NCI-H2081 (cell line): ENCODE results near the gene KIF9.
"Not testable (repeated sequence)": the region's sequence is repeated elsewhere in the genome, so short reads cannot be mapped to it uniquely, and the experiment has no call there.

Source experiments
- DNase-seq, 2 experiments: peaks; one replicate each; lab custom pipeline; 2025; lab: John Stamatoyannopoulos, UW

KIF9 gene

GRCh38 chr3:47293822-47294221, 11.2 kb upstream of the KIF9 start:
- no peak for DNase-seq

GRCh38 chr3:47291754-47292420, 9.3 kb upstream of the KIF9 start:
- not testable (repeated sequence) for DNase-seq

GRCh38 chr3:47291158-47291753, 8.7 kb upstream of the KIF9 start:
- no peak for DNase-seq

DNA sequence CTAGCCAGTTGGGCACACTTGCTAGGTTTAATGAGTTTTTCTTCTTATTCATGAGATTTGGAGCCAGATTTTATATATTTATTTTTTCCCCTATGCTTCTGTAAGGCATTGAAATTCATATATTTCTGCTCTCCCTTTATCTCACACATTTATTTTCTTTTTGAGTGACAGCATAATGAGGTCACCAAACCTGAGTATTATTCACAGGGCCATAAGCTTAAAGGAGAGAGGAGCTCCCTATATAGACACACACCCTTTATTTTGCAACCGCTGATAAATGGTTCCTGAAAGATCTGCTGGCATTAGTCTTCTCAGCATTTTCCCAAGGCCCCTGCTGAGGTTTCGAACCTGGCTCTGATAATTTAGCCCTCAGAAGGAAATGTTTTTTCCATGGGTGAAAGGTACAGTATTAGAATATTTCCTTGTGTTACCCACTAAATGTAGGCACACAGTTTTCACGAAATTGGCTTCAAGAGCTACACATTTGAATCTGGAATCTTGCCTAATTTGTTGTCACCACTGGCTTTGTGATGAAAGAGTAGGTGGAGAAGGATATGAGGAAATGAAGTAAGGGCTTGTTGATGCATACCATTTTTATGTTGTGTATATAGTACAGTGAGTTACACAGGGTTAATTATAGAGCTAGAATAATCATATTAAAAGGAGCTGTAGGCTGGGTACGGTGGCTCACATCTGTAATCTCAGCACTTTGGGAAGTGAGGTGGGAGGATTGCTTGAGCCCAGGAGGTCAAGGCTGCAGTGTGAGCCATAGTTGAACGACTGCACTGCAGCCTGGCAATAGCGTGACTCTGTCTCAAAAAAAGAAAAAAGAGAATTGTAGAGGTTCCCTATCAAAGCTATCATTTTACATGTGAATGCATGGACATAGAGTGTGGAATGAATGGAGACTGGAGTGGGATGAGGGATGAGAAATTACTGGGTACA, 6.6 kb upstream of the KIF9 start:
- DNase-seq, result no peak

DNA sequence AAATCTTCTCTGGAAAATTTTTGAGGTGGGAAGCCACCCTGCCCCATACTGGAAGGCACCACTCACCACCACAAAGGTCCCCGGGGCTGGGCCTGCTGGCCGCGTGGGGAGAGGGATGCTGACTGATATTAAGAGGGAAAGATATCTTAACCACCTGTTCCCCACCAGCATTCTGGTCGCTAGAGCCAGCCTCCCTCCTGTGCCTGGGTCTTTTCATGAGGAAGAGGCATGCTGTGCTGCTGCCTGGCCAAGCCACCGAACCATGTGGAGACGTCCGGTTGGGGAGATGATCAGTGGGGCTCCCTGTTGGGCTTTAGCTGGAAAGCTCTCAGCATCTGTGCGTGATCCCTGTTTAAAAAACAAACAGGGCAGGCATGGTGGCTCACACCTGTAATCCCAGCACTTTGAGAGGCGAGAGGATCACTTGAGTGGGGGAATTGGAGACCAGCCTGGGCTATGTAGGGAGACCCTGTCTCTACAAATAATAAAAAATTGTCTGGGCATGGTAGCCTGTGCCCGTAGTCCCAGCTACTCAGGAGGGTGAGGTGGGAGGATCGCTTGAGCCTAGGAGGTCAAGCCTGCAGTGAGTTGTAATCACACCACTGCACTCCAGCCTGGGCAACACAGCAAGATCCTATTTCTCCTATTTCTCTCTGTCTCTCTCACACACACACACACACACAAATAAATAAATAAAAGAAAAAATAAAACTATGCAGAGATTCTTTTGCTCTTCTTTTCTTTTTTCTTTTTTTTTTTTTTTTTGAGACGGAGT, 1.2 kb upstream of the KIF9 start:
- DNase-seq, result peak in 1 of 2 experiments; percentile 39

DNA sequence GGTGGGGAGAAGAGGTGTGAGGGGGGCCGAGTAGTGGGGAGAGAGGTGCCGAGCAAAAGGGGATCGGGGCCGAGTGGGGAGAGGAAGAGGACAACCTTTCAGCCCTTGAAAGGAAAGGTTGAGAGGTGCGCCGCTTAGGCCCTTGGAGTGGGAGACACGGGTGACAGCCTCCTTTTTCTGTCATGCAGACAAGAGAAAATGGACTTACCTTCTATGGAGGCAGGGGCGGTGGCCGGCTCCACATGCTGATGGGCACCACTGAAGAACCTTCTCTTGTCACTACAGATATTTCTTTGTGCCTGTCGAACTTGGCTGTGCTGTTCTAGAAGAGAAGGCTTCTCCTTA, 566 bp upstream of the KIF9 start:
- no peak for DNase-seq

DNA sequence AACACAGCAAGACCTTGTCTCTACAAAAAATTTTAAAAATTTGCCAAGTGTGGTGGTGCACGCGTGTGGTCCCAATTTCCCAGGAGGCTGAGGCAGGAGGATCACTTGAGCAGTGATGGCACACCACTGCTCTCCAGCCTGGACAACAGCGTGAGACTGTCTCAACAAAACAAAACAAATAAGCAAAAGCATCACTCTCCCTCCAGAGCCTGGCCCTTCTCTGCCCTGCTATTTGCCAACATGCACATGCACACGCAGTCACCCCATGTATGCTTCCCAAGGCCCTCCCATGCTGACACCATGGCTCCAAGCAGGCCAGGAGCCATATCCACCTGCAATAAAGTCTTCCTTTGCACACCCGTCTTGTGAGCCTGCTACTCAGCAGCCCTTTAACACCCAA, 2.1 kb downstream of the KIF9 start:
- no peak for DNase-seq

- DNase-seq, result no peak
Observed at GRCh38 chr3:47276558-47276957, 6.0 kb downstream of the KIF9 start.

- DNase-seq, result no peak
Observed at GRCh38 chr3:47274652-47275051, 7.9 kb downstream of the KIF9 start.

DNA sequence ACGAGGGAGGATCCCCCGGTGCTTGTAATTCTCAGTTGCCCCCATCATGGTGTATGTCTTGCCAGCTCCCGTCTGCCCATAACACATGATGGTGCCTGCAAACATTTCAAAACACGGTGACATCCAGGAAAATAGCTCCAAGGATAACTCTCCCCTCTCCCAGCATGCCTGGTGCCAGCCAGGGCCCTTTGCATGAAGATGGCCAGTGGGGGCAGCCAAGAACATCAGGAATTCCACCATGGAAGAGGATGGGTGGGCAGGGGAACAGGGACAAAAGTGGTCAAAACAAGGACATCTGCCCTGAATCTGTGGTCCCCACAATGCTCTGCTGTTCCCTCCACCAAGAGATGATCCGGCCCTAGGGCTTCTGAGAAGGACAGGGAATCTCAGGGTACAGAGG, 9.0 kb downstream of the KIF9 start:
- no peak for DNase-seq

DNA sequence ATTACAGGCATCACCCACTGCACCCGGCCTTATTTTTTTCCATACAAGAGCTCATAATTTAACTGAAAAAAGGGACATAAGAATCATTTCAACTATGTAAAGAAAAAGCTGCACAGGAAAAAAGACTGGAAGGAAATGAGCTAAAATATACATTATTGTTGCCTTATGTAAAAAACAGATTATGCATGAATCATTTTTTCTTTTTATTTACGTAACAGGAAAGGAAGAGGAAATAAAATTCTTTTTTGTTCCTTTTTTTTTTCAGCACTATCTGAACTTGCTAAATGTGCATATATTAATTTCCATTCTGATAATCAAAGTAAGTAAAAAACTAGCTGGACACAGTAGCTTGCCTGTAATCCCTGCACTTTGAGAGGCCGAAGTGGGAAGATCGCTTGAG, 12.1 kb downstream of the KIF9 start:
- no peak for DNase-seq

DNA sequence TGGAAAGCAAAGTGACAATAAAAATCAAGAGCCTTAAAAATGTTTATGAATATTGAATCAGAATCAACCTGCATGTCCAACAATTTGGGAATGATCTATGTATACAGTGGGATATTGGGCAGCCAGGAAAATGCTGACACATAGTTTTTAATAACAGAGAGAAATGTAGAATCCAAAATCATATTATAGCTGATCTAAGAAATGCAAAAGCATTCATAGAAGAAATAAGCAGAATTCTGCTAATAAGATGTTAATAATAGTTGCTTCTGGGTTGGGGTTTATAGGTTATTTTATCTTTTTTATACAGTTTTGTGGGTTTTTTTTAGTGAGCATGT, 15.1 kb downstream of the KIF9 start:
- DNase-seq, result no peak

DNA sequence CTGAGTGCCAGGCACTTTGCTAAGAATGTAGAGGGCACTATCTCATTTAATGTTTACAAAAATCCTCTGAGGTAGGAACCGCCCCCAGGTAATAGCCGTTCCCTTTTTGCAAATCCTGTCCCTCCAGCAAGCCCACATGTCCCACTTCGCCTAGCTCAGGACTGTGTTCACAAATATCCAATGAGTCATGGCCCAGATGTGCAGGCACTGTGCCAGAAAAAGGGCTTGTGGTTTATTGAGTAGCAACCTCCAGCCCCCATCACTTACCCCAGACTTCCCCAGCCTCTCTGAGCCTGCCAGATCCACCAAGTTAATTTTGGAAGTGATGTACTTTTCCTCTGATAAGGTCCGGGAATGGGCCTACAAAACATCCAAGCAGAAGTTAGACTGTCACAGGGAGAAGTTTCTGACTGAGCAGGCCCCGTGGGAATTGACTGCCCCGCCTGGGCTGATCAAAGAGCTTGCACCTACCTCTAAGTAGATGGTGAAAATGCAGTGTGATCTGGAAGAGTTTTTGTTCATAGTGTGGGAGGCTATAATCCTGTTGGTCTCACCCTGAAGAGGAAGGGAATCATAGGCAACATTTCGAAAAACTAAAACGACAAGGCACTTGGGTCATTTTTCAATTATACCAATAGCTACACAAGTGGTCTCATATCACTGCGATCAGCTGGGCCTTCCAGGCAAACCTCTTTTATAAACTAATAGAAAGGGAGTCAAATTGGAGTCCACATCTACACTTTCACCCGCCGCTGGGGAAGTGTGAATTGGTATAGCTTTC, 15.7 kb downstream of the KIF9 start:
- no peak for DNase-seq

GRCh38 chr3:47265725-47266428, 16.7 kb downstream of the KIF9 start:
- no peak for DNase-seq

GRCh38 chr3:47265008-47265407, 17.6 kb downstream of the KIF9 start:
- DNase-seq, result no peak

GRCh38 chr3:47261301-47261700, 21.3 kb downstream of the KIF9 start:
- no peak for DNase-seq

- no peak for DNase-seq
Observed at GRCh38 chr3:47260605-47261004, 22.0 kb downstream of the KIF9 start.

- no peak for DNase-seq
Observed at GRCh38 chr3:47259114-47259513, 23.5 kb downstream of the KIF9 start.

GRCh38 chr3:47256331-47256730, 26.3 kb downstream of the KIF9 start:
- DNase-seq, result not testable (repeated sequence)

DNA sequence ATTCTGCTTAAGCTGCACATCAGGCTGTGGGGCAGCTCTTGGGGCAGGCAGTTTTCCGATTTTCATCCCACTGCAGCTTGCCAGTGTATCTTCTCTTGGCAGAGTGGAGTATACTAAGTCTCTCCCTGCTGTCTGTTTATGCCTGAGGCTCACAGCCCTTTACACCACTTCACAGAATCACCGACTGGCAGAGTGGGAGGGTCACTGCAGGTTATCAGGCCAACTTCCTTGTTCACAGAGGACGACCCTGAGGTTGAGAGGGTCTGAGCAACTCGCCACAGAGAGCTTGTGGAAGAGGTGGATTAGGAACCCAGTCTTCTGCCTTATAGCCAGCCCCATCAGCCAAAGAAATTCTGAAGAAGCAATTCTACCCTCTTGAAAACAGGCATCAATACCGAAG, 30.9 kb downstream of the KIF9 start:
- no peak for DNase-seq

DNA sequence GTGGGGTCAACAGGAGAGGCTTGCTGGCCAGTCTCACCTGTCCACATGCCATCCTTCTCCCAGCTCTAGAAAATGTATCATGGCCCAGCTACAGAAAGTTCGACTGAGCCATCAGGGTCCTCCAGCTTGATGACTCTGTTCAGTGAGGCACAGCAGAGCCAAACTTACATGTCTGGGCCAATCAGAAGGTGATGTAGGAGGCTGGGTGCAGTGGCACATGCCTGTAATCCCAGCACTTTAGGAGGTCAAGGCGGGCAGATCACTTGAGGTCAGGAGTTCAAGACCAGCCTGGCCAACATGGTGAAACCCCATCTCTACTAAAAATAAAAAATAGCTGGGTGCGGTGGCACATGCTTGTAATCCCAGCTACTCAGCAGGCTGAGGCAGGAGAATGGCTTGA, 31.5 kb downstream of the KIF9 start:
- DNase-seq, result not testable (repeated sequence)
